Subcutaneous abdominal adipose tissue (tissue), 5 donors: ENCODE results near the gene PTPN11.
"Not testable (repeated sequence)": the region's sequence is repeated elsewhere in the genome, so short reads cannot be mapped to it uniquely, and the experiment has no call there.

Source experiments
- H3K27ac ChIP-seq: one replicate; pipeline ENCODE4 v1.7.0; 2013; ENCODE audit warnings: low read depth, mild to moderate bottlenecking, inconsistent platforms, low read length, moderate library complexity
- H3K27me3 ChIP-seq, 5 donors: one replicate each; pipeline ENCODE4 v1.7.0; 2013; ENCODE audit warnings: low read length in 5 of 5, inconsistent platforms in 1 of 5; ENCODE audit not compliant: control insufficient read depth in 5 of 5, insufficient read depth in 4 of 5
- H3K36me3 ChIP-seq, 5 donors: one replicate each; pipeline ENCODE4 v1.7.0; 2013; ENCODE audit warnings: low read length in 5 of 5; ENCODE audit not compliant: control insufficient read depth in 5 of 5, insufficient read depth in 5 of 5
- H3K4me1 ChIP-seq, 5 donors: one replicate each; pipeline ENCODE4 v1.7.0; 2013; ENCODE audit warnings: low read length in 5 of 5, mild to moderate bottlenecking in 3 of 5, moderate library complexity in 1 of 5; ENCODE audit not compliant: control insufficient read depth in 5 of 5, insufficient read depth in 5 of 5
- H3K4me3 ChIP-seq, 5 donors: one replicate each; pipeline ENCODE4 v1.7.0; 2013; ENCODE audit warnings: low read length in 5 of 5, low read depth in 1 of 5
- H3K9ac ChIP-seq, 5 donors: one replicate each; pipeline ENCODE4 v1.7.0; 2013; ENCODE audit warnings: low read length in 5 of 5, mild to moderate bottlenecking in 4 of 5, moderate library complexity in 3 of 5
- H3K9me3 ChIP-seq, 5 donors: one replicate each; pipeline ENCODE4 v1.7.0; 2013; ENCODE audit warnings: low read length in 5 of 5; ENCODE audit not compliant: control insufficient read depth in 5 of 5
- donor health status: healthy.
- donor health status: healthy.
- donor health status: healthy.
- donor health status: healthy.
- donor health status: healthy.

The PTPN11 gene

GRCh38 chr12:112409064-112409905 lies 9.5 kb upstream of the PTPN11 start, which contains the start of gene RPL6:
RPL6 (minus strand) TSS chr12:112409605; CDS start chr12:112408656, 949 bp downstream.
- Histone ChIP-seq H3K4me1 (peaks cover 0 to 21% (median 21%) of the 10 kb centered on the region in 5 donors), H3K9ac (peak within 1 kb of the TSS; percentile 87 to 98 (median 93)), H3K27me3 (no peaks in the 10 kb centered on the region), H3K9me3 (no peaks in the 10 kb centered on the region), H3K4me3 (peak within 1 kb of the TSS; percentile 98 to 100 (median 98)), H3K36me3 (peaks cover 27 to 39% (median 37%) of the 10 kb centered on the region in 5 donors), H3K27ac (peak within 1 kb of the TSS; percentile 87)

- H3K9me3 ChIP-seq: no peaks in the 10 kb centered on the region
- H3K36me3 ChIP-seq: peaks cover 24 to 33% (median 31%) of the 10 kb centered on the region in 5 donors
- H3K27me3 ChIP-seq: no peaks in the 10 kb centered on the region
- no peak overlapping the region for H3K9ac ChIP-seq
- H3K4me1 ChIP-seq: peaks cover 0 to 21% (median 21%) of the 10 kb centered on the region in 5 donors
- peak overlapping the region in 4 of 5 donors; percentile 98 to 100 (median 98) for H3K4me3 ChIP-seq
- H3K27ac ChIP-seq: peak overlapping the region; percentile 87
These were observed 8.9 kb upstream of the PTPN11 start for GRCh38 chr12:112409906-112410244.

GRCh38 chr12:112413855-112414625 lies 4.7 kb upstream of the PTPN11 start:
- H3K9ac ChIP-seq: no peak overlapping the region
- peaks cover 0 to 13% (median 7%) of the 10 kb centered on the region in 5 donors for H3K4me1 ChIP-seq
- H3K36me3 ChIP-seq: no peaks in the 10 kb centered on the region
- no peak overlapping the region for H3K4me3 ChIP-seq
- H3K9me3 ChIP-seq: no peaks in the 10 kb centered on the region
- no peaks in the 10 kb centered on the region for H3K27me3 ChIP-seq
- no peak overlapping the region for H3K27ac ChIP-seq

- peaks cover 0 to 22% (median 17%) of the 10 kb centered on the region in 5 donors for H3K4me1 ChIP-seq
- H3K27ac ChIP-seq, H3K4me3 ChIP-seq, H3K27me3 ChIP-seq, H3K9me3 ChIP-seq, H3K36me3 ChIP-seq, H3K9ac ChIP-seq: not testable (repeated sequence)
These were observed 3.3 kb upstream of the PTPN11 start for GRCh38 chr12:112415457-112415856.

GRCh38 chr12:112418273-112418607 lies 507 bp upstream of the PTPN11 start:
- peak overlapping the region in 4 of 5 donors; percentile 79 to 100 (median 90) for H3K9ac ChIP-seq
- peak overlapping the region; percentile 78 to 95 (median 95) for H3K4me3 ChIP-seq
- peak overlapping the region; percentile 95 for H3K27ac ChIP-seq
- peaks cover 0 to 40% (median 33%) of the 10 kb centered on the region in 5 donors for H3K4me1 ChIP-seq
- no peaks in the 10 kb centered on the region for H3K9me3 ChIP-seq
- no peaks in the 10 kb centered on the region for H3K36me3 ChIP-seq
- H3K27me3 ChIP-seq: no peaks in the 10 kb centered on the region

GRCh38 chr12:112419297-112420133 lies 768 bp downstream of the PTPN11 start:
- Histone ChIP-seq H3K9ac (peak overlapping the region; percentile 65 to 100 (median 85)), H3K36me3 (no peaks in the 10 kb centered on the region), H3K27me3 (no peaks in the 10 kb centered on the region), H3K4me3 (peak overlapping the region; percentile 78 to 95 (median 95)), H3K4me1 (peaks cover 0 to 40% (median 33%) of the 10 kb centered on the region in 5 donors), H3K9me3 (no peaks in the 10 kb centered on the region), H3K27ac (peak overlapping the region; percentile 95)

- Histone ChIP-seq H3K4me1 (peaks cover 0 to 40% (median 33%) of the 10 kb centered on the region in 5 donors), H3K36me3 (no peaks in the 10 kb centered on the region), H3K9me3 (no peaks in the 10 kb centered on the region), H3K4me3 (no peak overlapping the region), H3K9ac (peak overlapping the region in 1 of 5 donors; percentile 7), H3K27me3 (no peaks in the 10 kb centered on the region), H3K27ac (no peak overlapping the region)
These were observed 2.0 kb downstream of the PTPN11 start for GRCh38 chr12:112420740-112421139.

GRCh38 chr12:112421363-112421762 lies 2.6 kb downstream of the PTPN11 start:
- Histone ChIP-seq H3K27ac (no peak overlapping the region), H3K9me3 (no peaks in the 10 kb centered on the region), H3K27me3 (no peaks in the 10 kb centered on the region), H3K9ac (no peak overlapping the region), H3K36me3 (no peaks in the 10 kb centered on the region), H3K4me3 (no peak overlapping the region), H3K4me1 (peaks cover 0 to 40% (median 33%) of the 10 kb centered on the region in 5 donors)

- H3K4me1 ChIP-seq: peaks cover 0 to 40% (median 33%) of the 10 kb centered on the region in 5 donors
- H3K9me3 ChIP-seq: no peaks in the 10 kb centered on the region
- no peaks in the 10 kb centered on the region for H3K36me3 ChIP-seq
- H3K27ac ChIP-seq: no peak overlapping the region
- H3K27me3 ChIP-seq: no peaks in the 10 kb centered on the region
- peak overlapping the region in 1 of 5 donors; percentile 44 for H3K9ac ChIP-seq
- H3K4me3 ChIP-seq: no peak overlapping the region
These were observed 3.8 kb downstream of the PTPN11 start for GRCh38 chr12:112422531-112422930.
